H1 (cell line): Measurements from ENCODE around the gene XPO5. TPM values are rescaled to one million over a fixed set of nuclear protein-coding genes. Genes with fewer than 3 reads are reported as not detected.

Experiments
- CTCF ChIA-PET: fragments of 300-600 bp; sonication (Branson Sonifier 250); formaldehyde crosslinking; loops from one replicate; lab custom pipeline; 2021; ENCODE audit not compliant: partially characterized antibody; lab: Charles Lee
- POLR2A ChIA-PET: fragments of 300-600 bp; sonication (Branson Sonifier 250); formaldehyde crosslinking; loops from one replicate; lab custom pipeline; 2021; ENCODE audit warnings: inconsistent platforms; ENCODE audit not compliant: partially characterized antibody; lab: Charles Lee
- DNase-seq, 2 experiments: peaks; one replicate each; pipeline versions ENCODE4 v3.0.0 to v3.0.0-alpha.2; 2010 to 2022; ENCODE audit warnings: low spot score in 2 of 2, low read depth in 1 of 2, mixed read lengths in 1 of 2
- FAIRE-seq: peaks from 2 replicates; lab custom pipeline; 2011; peaks lifted over from hg19 to GRCh38; lab: Jason Lieb, UNC
- H2AFZ ChIP-seq: 2 replicates; pipeline ENCODE4 v1.8.1; 2012; ENCODE audit warnings: low read length, inconsistent platforms
- H2AK5ac ChIP-seq: 2 replicates; pipeline ENCODE4 v1.6.1; 2013; ENCODE audit warnings: low read depth, low read length
- H2BK120ac ChIP-seq: replicated peaks from 2 replicates; pipeline ENCODE3; 2013; ENCODE audit warnings: low read depth, low read length, inconsistent platforms
- H2BK12ac ChIP-seq: 2 replicates; pipeline ENCODE4 v1.6.1; 2013; ENCODE audit warnings: low read depth, low read length
- H2BK15ac ChIP-seq: 2 replicates; pipeline ENCODE4 v1.6.1; 2013; ENCODE audit warnings: low read length
- H2BK20ac ChIP-seq: 2 replicates; pipeline ENCODE4 v1.6.1; 2013; ENCODE audit warnings: low read length
- H2BK5ac ChIP-seq: 2 replicates; pipeline ENCODE4 v1.6.1; 2013; ENCODE audit warnings: low read depth, low read length
- H3K14ac ChIP-seq: 2 replicates; pipeline ENCODE4 v1.6.1; 2013; ENCODE audit warnings: inconsistent platforms; ENCODE audit not compliant: insufficient read length
- H3K18ac ChIP-seq: 2 replicates; pipeline ENCODE4 v1.6.1; 2013; ENCODE audit warnings: low read length; ENCODE audit errors: extremely low read depth
- H3K23ac ChIP-seq: 2 replicates; pipeline ENCODE4 v1.6.1; 2013; ENCODE audit warnings: inconsistent platforms; ENCODE audit not compliant: insufficient read length
- H3K23me2 ChIP-seq: 2 replicates; pipeline ENCODE4 v1.6.1; 2013; ENCODE audit warnings: low read depth, low read length
- H3K27ac ChIP-seq: 2 replicates; pipeline ENCODE4 v1.6.1; 2011; ENCODE audit warnings: low read depth, low read length, inconsistent platforms
- H3K27me3 ChIP-seq, 4 experiments: replicated peaks in 1 of 4; 1 replicate in 1 of 4; 2 replicates in 3 of 4; pipeline versions ENCODE4 v1.6.1 to v1.8.1; 2011 to 2013; ENCODE audit warnings: low read length in 3 of 4, mild to moderate bottlenecking in 3 of 4, inconsistent platforms in 2 of 4, mixed read lengths in 2 of 4, moderate library complexity in 1 of 4; ENCODE audit not compliant: control insufficient read depth in 3 of 4, insufficient read depth in 3 of 4; ENCODE audit errors: extremely low read depth in 1 of 4
- H3K36me3 ChIP-seq, 4 experiments: 2 replicates each; pipeline versions ENCODE4 v1.6.1 to v1.8.1; 2011 to 2013; ENCODE audit warnings: mild to moderate bottlenecking in 4 of 4, low read length in 3 of 4, moderate library complexity in 2 of 4, control low read depth in 1 of 4, inconsistent platforms in 1 of 4; ENCODE audit not compliant: insufficient read depth in 4 of 4, control insufficient read depth in 2 of 4
- H3K4ac ChIP-seq: replicated peaks from 2 replicates; pipeline ENCODE3; 2013; ENCODE audit warnings: low read length, low read depth, mixed read lengths, inconsistent platforms; ENCODE audit not compliant: insufficient read length
- H3K4me1 ChIP-seq, 4 experiments: replicated peaks in 1 of 4; 1 replicate in 1 of 4; 2 replicates in 3 of 4; pipeline versions ENCODE4 v1.6.1 to v1.8.1; 2011 to 2013; ENCODE audit warnings: low read length in 3 of 4, inconsistent platforms in 2 of 4, mixed read lengths in 1 of 4; ENCODE audit not compliant: insufficient read depth in 4 of 4, control insufficient read depth in 3 of 4
- H3K4me2 ChIP-seq, 2 experiments: 2 replicates each; pipeline versions ENCODE4 v1.6.1 to v1.8.1; 2011 to 2013; ENCODE audit warnings: low read depth in 2 of 2, low read length in 2 of 2, control low read depth in 1 of 2, inconsistent platforms in 1 of 2, mild to moderate bottlenecking in 1 of 2; ENCODE audit not compliant: insufficient read depth in 1 of 2
- H3K4me3 ChIP-seq, 4 experiments: fragments of 200-600, 300-600 bp in 1 of 4; sonication (generic), shearing (Covaris generic), sonication (Bioruptor Twin) in 1 of 4; 2 replicates each; pipeline versions ENCODE4 v1.5.1 to v1.8.1; 2011 to 2016; ENCODE audit warnings: low read length in 4 of 4, low read depth in 3 of 4, control low read depth in 2 of 4, inconsistent platforms in 2 of 4, mild to moderate bottlenecking in 2 of 4, mixed read lengths in 1 of 4, moderate library complexity in 1 of 4; ENCODE audit not compliant: insufficient read depth in 2 of 4; ENCODE audit errors: extremely low read depth in 1 of 4
- H3K56ac ChIP-seq: replicated peaks from 2 replicates; pipeline ENCODE3; 2013; ENCODE audit warnings: low read depth, mild to moderate bottlenecking, mixed read lengths, low read length, inconsistent platforms; ENCODE audit not compliant: insufficient read length
- H3K79me1 ChIP-seq: 2 replicates; pipeline ENCODE4 v1.6.1; 2013; ENCODE audit warnings: low read depth, low read length, control low read depth
- H3K79me2 ChIP-seq, 2 experiments: 2 replicates each; pipeline versions ENCODE4 v1.6.1 to v1.8.1; 2012 to 2013; ENCODE audit warnings: low read length in 2 of 2, mild to moderate bottlenecking in 2 of 2, inconsistent platforms in 1 of 2; ENCODE audit not compliant: insufficient read depth in 2 of 2, control insufficient read depth in 1 of 2
- H3K9ac ChIP-seq, 4 experiments: replicated peaks in 1 of 4; 1 replicate in 1 of 4; 2 replicates in 3 of 4; pipeline versions ENCODE4 v1.6.1 to v1.8.1; 2011 to 2013; ENCODE audit warnings: low read depth in 3 of 4, low read length in 3 of 4, control low read depth in 2 of 4, mild to moderate bottlenecking in 2 of 4, moderate library complexity in 2 of 4, inconsistent platforms in 1 of 4; ENCODE audit errors: extremely low read depth in 1 of 4
- H3K9me3 ChIP-seq, 2 experiments: 2 replicates each; pipeline versions ENCODE4 v1.6.1 to v1.8.1; 2012 to 2013; ENCODE audit warnings: mild to moderate bottlenecking in 2 of 2, moderate library complexity in 2 of 2, control low read depth in 1 of 2, inconsistent platforms in 1 of 2, low read depth in 1 of 2, low read length in 1 of 2, mixed read lengths in 1 of 2; ENCODE audit not compliant: insufficient read depth in 2 of 2
- H4K20me1 ChIP-seq, 2 experiments: replicated peaks in 1 of 2; 2 replicates each; pipeline versions ENCODE3 to v1.8.1; 2011 to 2013; ENCODE audit warnings: inconsistent platforms in 2 of 2, low read length in 2 of 2, mild to moderate bottlenecking in 1 of 2; ENCODE audit not compliant: insufficient read depth in 2 of 2, control insufficient read depth in 1 of 2
- H4K5ac ChIP-seq: 2 replicates; pipeline ENCODE4 v1.6.1; 2013; ENCODE audit warnings: low read length, low read depth, mixed read lengths, inconsistent platforms; ENCODE audit not compliant: insufficient read length
- H4K8ac ChIP-seq: 2 replicates; pipeline ENCODE4 v1.8.0; 2013; ENCODE audit warnings: mild to moderate bottlenecking, moderate library complexity, low read length, inconsistent platforms; ENCODE audit not compliant: insufficient read depth; ENCODE audit errors: extremely low read depth
- H4K91ac ChIP-seq: replicated peaks from 2 replicates; pipeline ENCODE3; 2013; ENCODE audit warnings: low read length, mixed read lengths, inconsistent platforms; ENCODE audit not compliant: insufficient read length
- ASH2L ChIP-seq: fragments of 200-600, 300-600 bp; sonication (generic); IDR thresholded peaks from one replicate; pipeline ENCODE4 v1.7.1; 2017; ENCODE audit warnings: low read length
- NRF1 ChIP-seq: IDR thresholded peaks from 2 replicates; pipeline ENCODE4 v1.6.1; 2011; ENCODE audit warnings: mild to moderate bottlenecking, low read depth, low read length, improper control_type of control experiment
- SRF ChIP-seq: IDR thresholded peaks from 2 replicates; pipeline ENCODE4 v1.6.1; 2011; ENCODE audit warnings: mild to moderate bottlenecking, low read depth, low read length, moderate library complexity
- TEAD4 ChIP-seq: IDR thresholded peaks from 2 replicates; pipeline ENCODE4 v1.6.1; 2012; ENCODE audit warnings: low read depth, low read length, inconsistent platforms, mixed read lengths
- YY1 ChIP-seq: IDR thresholded peaks from 2 replicates; pipeline ENCODE4 v1.6.1; 2011; ENCODE audit warnings: low read depth, mild to moderate bottlenecking, low read length
- whole genome bisulfite sequencing, 2 experiments: shearing (Covaris generic) in 1 of 2; methylation state at CpG; one replicate each; pipeline versions ENCODE4 v1.1.6 to v1.1.7; 2013 to 2015; ENCODE audit warnings: low lambda C conversion rate in 2 of 2, mixed read lengths in 2 of 2, inconsistent platforms in 1 of 2, low coverage in 1 of 2, missing lambda C conversion rate in 1 of 2; ENCODE audit not compliant: insufficient replicate concordance in 2 of 2, insufficient coverage in 1 of 2, insufficient read length in 1 of 2; ENCODE audit errors: extremely low coverage in 1 of 2, missing lambda C conversion rate in 1 of 2; 5-methylcytosine and 5-hydroxymethylcytosine counted together
- polyA plus RNA-seq, 7 experiments: library from polyadenylated mRNA; depleted of rRNA in 3 of 7; stranded (reverse) in 5 of 7; unstranded in 2 of 7; fragments of >200 nt in 5 of 7; fragments of 200-250 nt in 2 of 7; gene quantifications; 1 replicate in 5 of 7; 2 replicates in 1 of 7; 4 replicates in 1 of 7; pipeline versions ENCODE4 v1.2.1 to v1.2.3, GENCODE V29; 2011 to 2013; ENCODE audit warnings: missing spikeins in 2 of 7, mixed read lengths in 2 of 7
- total RNA-seq: library from RNA; stranded (reverse); fragmentation: NEBNext Ultra II Directional; extraction: Animal tissue kit (Norgen Biotek cat#: 25700); gene quantifications from 2 replicates; pipeline ENCODE4 v1.2.1, GENCODE V29; 2021
- TF ChIP-seq, protein P1 (sequence below): IDR thresholded peaks from 2 replicates; pipeline ENCODE4 v1.6.1; 2011; ENCODE audit warnings: low read length, improper control_type of control experiment

The XPO5 gene
- total and polyA plus RNA-seq, 2 of the 8 experiments (the other 6 are each of a cell fraction or from before 2014, with no cell fraction given), result 80.6 to 95.7 TPM

DNA sequence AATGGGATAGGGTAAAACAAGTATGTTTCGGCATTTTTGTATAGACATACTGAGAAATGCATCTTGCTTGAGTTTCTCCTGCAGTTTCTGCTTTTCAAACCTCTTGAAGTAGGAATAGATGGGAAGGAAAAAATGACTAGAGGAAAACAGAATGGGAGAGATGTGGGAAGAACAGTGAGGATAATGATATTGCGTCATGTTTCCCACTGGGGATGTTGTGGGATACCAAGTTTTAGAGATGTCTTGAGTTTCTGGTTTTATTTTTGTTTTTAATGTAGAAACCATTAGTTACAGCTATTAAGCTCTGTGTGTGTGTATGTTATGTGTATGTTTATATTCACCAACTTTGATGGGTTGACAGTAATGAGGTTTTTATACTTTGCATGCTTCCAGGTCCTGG, 24.8 kb upstream of the XPO5 start:
- Histone ChIP-seq H4K91ac (no peak overlapping the region), H2BK120ac (no peak overlapping the region), H2BK15ac (no peak overlapping the region), H2BK12ac (no peak overlapping the region), H3K14ac (no peak overlapping the region), H2BK20ac (no peak overlapping the region), H3K23ac (no peak overlapping the region), H2AK5ac (no peak overlapping the region), H3K4me1 (no peaks in the 10 kb centered on the region), H4K20me1 (no peaks in the 10 kb centered on the region), H3K79me1 (no peaks in the 10 kb centered on the region), H3K79me2 (no peaks in the 10 kb centered on the region), H3K4me3 (no peak overlapping the region), H4K5ac (no peak overlapping the region), H3K18ac (no peak overlapping the region), H2AFZ (no peak overlapping the region), H3K27ac (no peak overlapping the region), H3K27me3 (no peaks in the 10 kb centered on the region), H2BK5ac (no peak overlapping the region), H3K9me3 (no peaks in the 10 kb centered on the region), H3K56ac (no peak overlapping the region), H3K4me2 (no peak overlapping the region), H3K9ac (no peak overlapping the region), H3K23me2 (no peaks in the 10 kb centered on the region), H4K8ac (no peak overlapping the region), H3K4ac (no peak overlapping the region), H3K36me3 (peaks cover 2 to 13% (median 6%) of the 10 kb centered on the region in 4 experiments; a peak in 5 of 8 replicates)
- POLR2A ChIA-PET, result interaction anchor here (0.6 to 2.2 kb wide), 3 partner anchors 8 to 24 kb away, joined by 3 to 9 read pairs (median 3); no protein-coding TSS in a partner anchor
- DNase-seq (no peak), FAIRE-seq (no peak)
- CTCF ChIA-PET, result interaction anchor here (0.8 to 1.8 kb wide), 2 partner anchors 10 to 478 kb away, joined by 4 to 5 read pairs; no protein-coding TSS in a partner anchor
- TF ChIP-seq SRF, result no peak
- no peak for TF ChIP-seq YY1
- no peak for TF ChIP-seq NRF1
- no peak for TF ChIP-seq TEAD4
- TF ChIP-seq ASH2L, result no peak
- TF ChIP-seq, protein P1, sequence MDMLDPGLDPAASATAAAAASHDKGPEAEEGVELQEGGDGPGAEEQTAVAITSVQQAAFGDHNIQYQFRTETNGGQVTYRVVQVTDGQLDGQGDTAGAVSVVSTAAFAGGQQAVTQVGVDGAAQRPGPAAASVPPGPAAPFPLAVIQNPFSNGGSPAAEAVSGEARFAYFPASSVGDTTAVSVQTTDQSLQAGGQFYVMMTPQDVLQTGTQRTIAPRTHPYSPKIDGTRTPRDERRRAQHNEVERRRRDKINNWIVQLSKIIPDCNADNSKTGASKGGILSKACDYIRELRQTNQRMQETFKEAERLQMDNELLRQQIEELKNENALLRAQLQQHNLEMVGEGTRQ, result no peak
- WGBS, 2 experiments, result 87% methylated on average over 2 of the region's 2 CpGs; no CpG with 5 or more reads in 1 of the 2 experiments
